CD4-positive, alpha-beta T cell treated with Interleukin-15 for 1 hour (primary cell): ENCODE data around the gene RAB6A.
"Not testable (repeated sequence)": the region's sequence is repeated elsewhere in the genome, so short reads cannot be mapped to it uniquely, and the experiment has no call there.

Experiments used
- DNase-seq: peaks from one replicate; pipeline ENCODE4 v3.0.0-alpha.2; 2020

Gene RAB6A

GRCh38 chr11:73761403-73761945, 600 bp upstream of the RAB6A start:
- DNase-seq: no peak

- DNase-seq: no peak
Measured at GRCh38 chr11:73760135-73760678, 667 bp downstream of the RAB6A start.

GRCh38 chr11:73759610-73760134, 1.2 kb downstream of the RAB6A start:
- DNase-seq: no peak

GRCh38 chr11:73758451-73758850, 2.4 kb downstream of the RAB6A start:
- no peak for DNase-seq

- DNase-seq: no peak
Measured at GRCh38 chr11:73757598-73757997, 3.3 kb downstream of the RAB6A start.

- DNase-seq: no peak
Measured at GRCh38 chr11:73755670-73756069, 5.2 kb downstream of the RAB6A start.

GRCh38 chr11:73753938-73754337, 6.9 kb downstream of the RAB6A start:
- no peak for DNase-seq

GRCh38 chr11:73752903-73753302, 8.0 kb downstream of the RAB6A start:
- no peak for DNase-seq

- no peak for DNase-seq
Measured at GRCh38 chr11:73752216-73752867, 8.5 kb downstream of the RAB6A start.

GRCh38 chr11:73750862-73751261, 10.0 kb downstream of the RAB6A start:
- DNase-seq: not testable (repeated sequence)

- no peak for DNase-seq
Measured at GRCh38 chr11:73750228-73750627, 10.6 kb downstream of the RAB6A start.

- DNase-seq: no peak
Measured at GRCh38 chr11:73749118-73749517, 11.8 kb downstream of the RAB6A start.

- no peak for DNase-seq
Measured at GRCh38 chr11:73748300-73748699, 12.6 kb downstream of the RAB6A start.

GRCh38 chr11:73747762-73748161, 13.1 kb downstream of the RAB6A start:
- DNase-seq: no peak

- DNase-seq: no peak
Measured at GRCh38 chr11:73746701-73747100, 14.2 kb downstream of the RAB6A start.

- no peak for DNase-seq
Measured at GRCh38 chr11:73743045-73743444, 17.8 kb downstream of the RAB6A start.

GRCh38 chr11:73735959-73736358, 24.9 kb downstream of the RAB6A start:
- not testable (repeated sequence) for DNase-seq

- no peak for DNase-seq
Measured at GRCh38 chr11:73734993-73735392, 25.9 kb downstream of the RAB6A start.

- DNase-seq: not testable (repeated sequence)
Measured at GRCh38 chr11:73734011-73734410, 26.9 kb downstream of the RAB6A start.

GRCh38 chr11:73732936-73733335, 27.9 kb downstream of the RAB6A start:
- DNase-seq: not testable (repeated sequence)

GRCh38 chr11:73729594-73730206, 31.2 kb downstream of the RAB6A start:
- no peak for DNase-seq

- DNase-seq: no peak
Measured at GRCh38 chr11:73728000-73728399, 32.9 kb downstream of the RAB6A start.

- no peak for DNase-seq
Measured at GRCh38 chr11:73726825-73727224, 34.0 kb downstream of the RAB6A start.

GRCh38 chr11:73717136-73717535, 43.7 kb downstream of the RAB6A start:
- no peak for DNase-seq
